GM19467 (cell line): ENCODE results near the gene C1orf232.

Source experiments
- ATAC-seq: cut with Tn5 transposase; IDR thresholded peaks from one replicate; pipeline ENCODE4 v1.9.1; 2021; ENCODE audit warnings: mild to moderate bottlenecking, moderate library complexity; ENCODE audit not compliant: unreplicated experiment

Gene C1orf232

GRCh38 chr1:26158271-26158907 lies 10.4 kb downstream of the C1orf232 start:
- no peak for ATAC-seq

DNA sequence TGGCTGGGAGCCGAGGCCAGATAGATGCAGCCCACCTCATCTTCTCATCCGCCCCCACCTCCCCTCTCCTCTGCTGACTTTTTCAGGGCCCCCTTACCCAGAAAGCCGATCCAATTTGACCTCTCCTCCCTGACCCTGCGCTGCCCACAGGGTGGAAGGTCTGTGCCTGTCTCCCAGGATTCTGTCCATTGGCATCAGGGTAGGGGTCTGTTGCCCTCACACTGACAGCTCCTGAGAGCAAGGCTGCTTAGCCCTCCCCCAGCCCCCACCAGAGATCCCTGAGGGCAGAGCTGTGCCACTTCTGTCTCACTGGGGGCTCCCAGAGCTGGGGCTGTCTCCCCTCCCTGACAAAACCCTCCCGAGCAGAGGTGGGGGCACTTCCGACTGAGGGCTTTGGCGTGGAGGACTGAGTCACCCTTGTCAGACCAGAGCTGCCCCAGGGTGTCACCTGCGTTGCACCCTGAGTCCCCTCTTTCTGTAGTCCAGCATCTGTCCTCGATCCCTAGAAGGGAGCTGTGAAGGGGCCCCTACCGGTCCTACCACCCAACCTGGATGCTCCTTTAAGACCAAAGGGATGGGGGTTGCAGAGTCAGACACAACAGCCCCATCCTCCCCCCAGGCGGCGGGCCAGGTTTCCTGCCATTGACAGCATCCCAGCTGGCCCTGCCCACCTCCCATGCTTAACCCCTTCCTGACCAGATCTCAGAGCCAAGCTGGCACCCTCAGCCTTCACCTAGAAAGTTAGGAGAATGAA lies 12.3 kb downstream of the C1orf232 start:
- no peak for ATAC-seq

GRCh38 chr1:26155370-26156284 lies 13.1 kb downstream of the C1orf232 start:
- no peak for ATAC-seq

- no peak for ATAC-seq
Observed at GRCh38 chr1:26154750-26155149, 14.0 kb downstream of the C1orf232 start.

GRCh38 chr1:26153966-26154532 lies 14.7 kb downstream of the C1orf232 start:
- ATAC-seq = no peak

- ATAC-seq = no peak
Observed at GRCh38 chr1:26148887-26149286, 19.9 kb downstream of the C1orf232 start.

GRCh38 chr1:26145960-26146294 lies 22.8 kb downstream of the C1orf232 start:
- no peak for ATAC-seq

GRCh38 chr1:26145041-26145959 lies 23.5 kb downstream of the C1orf232 start:
- no peak for ATAC-seq

- ATAC-seq = no peak
Observed at GRCh38 chr1:26142159-26142558, 26.6 kb downstream of the C1orf232 start.

GRCh38 chr1:26138974-26139558 lies 29.7 kb downstream of the C1orf232 start:
- ATAC-seq = no peak

GRCh38 chr1:26134466-26134865 lies 34.3 kb downstream of the C1orf232 start:
- no peak for ATAC-seq

DNA sequence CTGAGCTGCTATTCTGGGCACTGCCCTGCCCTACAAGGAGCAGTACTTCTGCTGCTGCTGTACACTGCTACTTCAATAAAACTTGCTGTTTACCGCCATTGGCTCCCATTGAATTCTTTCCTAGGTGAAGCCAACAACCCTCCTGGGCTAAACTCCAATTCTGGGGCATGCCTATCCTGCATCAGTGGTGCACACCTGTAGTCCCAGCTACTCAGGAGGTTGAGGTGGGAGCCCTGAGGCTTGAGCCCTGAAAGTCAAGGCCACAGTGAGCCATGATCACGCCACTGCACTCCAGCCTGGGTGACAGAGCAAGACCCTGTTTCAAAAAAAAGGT lies 36.0 kb downstream of the C1orf232 start:
- ATAC-seq = no peak

DNA sequence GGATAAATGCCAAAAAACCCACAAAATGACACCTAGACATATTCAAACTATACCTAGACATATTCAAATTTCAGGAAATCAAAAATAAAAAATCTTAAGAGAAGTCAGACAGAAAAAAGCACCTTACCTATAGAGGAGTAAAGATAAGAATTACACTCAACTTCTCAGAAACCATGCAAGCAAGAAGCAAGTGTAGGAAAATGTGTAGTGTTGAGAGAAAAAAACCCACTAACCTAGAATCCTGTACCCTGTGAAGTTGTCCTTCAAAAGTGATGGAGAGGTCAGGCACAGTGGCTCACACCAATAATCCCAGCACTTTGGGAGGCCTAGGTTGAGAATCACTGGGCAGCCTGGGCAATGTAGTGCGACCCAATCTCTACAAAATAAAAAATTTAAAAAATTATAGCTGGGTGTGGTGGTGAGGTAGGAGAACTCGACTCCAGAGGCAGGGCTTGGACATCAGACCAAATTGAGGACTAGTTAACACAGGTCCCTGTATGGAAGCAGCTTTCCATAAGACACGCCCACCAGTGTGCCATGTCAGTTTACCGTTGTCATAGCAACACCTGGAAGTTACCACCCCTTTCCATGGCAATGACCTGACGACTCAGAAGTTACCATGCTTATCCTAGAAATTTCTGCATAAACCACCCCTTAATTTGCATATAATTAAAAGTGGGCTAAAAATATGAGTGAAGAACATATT lies 36.5 kb downstream of the C1orf232 start:
- ATAC-seq = no peak

- ATAC-seq = no peak
Observed at GRCh38 chr1:26130695-26131094, 38.1 kb downstream of the C1orf232 start.

DNA sequence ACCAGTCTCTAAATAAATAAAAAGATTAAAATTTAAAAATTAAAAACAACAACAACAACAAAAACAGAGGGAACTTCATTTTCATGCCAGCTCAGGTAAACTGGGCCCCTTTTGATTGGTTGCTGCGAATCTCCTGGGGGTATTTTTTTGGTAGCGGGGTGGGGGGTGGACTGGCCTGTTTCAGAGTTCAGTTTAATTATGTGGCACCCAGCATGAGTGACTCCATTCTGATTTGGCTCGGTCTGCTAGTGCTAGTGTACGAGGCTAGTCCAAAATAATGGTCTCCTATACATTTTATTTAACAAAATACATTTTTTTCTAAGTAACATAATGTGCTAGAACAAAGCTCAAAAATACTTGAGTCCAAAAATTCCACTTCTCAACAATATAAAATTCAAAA lies 39.0 kb downstream of the C1orf232 start:
- no peak for ATAC-seq

- no peak for ATAC-seq
Observed at GRCh38 chr1:26127235-26128163, 41.3 kb downstream of the C1orf232 start.

DNA sequence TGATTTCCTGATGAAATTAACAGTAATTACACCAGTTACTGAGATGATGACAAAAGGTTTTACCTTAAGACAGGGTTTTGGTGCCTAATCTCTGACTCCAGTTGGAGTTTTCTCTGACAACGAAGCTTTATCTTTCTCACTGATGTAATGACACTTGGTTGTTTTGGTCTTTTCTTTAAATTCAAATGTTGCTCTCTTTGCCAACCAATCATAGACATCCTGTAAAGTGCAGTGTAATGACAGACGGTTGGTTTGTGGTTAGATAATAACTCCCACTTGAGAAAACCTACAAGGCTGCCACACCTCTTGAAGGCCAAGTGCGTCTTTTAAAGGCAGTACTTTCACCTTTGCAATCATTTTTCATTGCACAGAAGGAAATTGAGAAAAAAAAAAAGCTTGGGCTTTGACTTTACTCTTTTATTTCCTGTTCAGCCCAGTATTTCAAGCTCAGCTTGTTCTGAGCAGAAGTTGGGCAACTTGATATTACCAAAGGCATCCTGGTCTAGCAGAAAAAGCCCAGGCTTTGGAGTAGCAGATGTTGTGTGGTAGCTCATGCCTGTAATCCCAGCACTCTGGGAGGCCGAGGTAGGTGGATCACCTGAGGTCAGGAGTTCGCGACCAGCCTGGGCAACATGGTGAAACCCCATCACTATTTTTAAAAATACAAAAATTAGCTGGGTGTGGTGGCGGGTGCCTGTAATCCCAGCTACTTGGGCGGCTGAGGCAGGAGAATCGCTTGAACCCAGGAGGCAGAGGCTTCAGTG lies 42.3 kb downstream of the C1orf232 start:
- peak; percentile 69 for ATAC-seq

DNA sequence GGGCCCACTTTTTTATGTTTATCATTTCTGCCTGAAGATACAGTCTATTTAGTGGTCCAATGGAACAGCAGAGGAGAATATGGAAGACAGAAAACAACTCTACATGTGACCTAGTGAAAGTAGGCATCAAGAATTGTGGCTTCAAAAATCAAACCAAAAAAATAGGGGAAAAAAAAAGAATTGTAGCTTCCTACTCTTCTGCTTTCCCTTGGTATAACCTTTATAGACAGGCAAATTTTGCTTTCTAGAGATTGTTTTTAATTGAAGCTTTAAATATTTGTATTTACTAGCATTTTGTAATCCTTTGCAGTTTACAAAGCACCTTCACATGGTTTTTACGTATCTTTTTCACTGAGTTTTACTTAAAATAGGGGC lies 42.8 kb downstream of the C1orf232 start:
- ATAC-seq = no peak
